HAP-1 (cell line): ENCODE data around the gene MTMR11.

Source experiments
- DNase-seq, 2 experiments: peaks; one replicate each; pipeline ENCODE4 v3.0.0-alpha.2; 2016 to 2020; ENCODE audit warnings: low spot score in 2 of 2
- H3K27me3 ChIP-seq: fragments of 250-450 bp; sonication (Bioruptor Pico); 2 replicates; pipeline ENCODE4 v1.5.1; 2020; ENCODE audit warnings: low read depth, mild to moderate bottlenecking, moderate library complexity
- H3K36me3 ChIP-seq: fragments of 250-450 bp; sonication (Bioruptor Pico); replicated peaks from 2 replicates; pipeline ENCODE4 v1.5.1; 2020; ENCODE audit warnings: mild to moderate bottlenecking
- H3K4me1 ChIP-seq: fragments of 250-450 bp; sonication (Bioruptor Pico); 2 replicates; pipeline ENCODE4 v1.5.1; 2020; ENCODE audit warnings: mild to moderate bottlenecking
- H3K4me3 ChIP-seq: fragments of 250-450 bp; sonication (Bioruptor Pico); 2 replicates; pipeline ENCODE4 v1.5.1; 2020; ENCODE audit warnings: mild to moderate bottlenecking, moderate library complexity
- H3K9me3 ChIP-seq: fragments of 250-450 bp; sonication (Bioruptor Pico); 2 replicates; pipeline ENCODE4 v1.5.1; 2020; ENCODE audit warnings: mild to moderate bottlenecking, moderate library complexity
- in situ Hi-C: fragments of 300-500 bp; cut with MboI; formaldehyde crosslinking; loops from 3 replicates; pipeline ENCODE4 v1.14.3; 2020; ENCODE audit warnings: low sequenced_read_pairs, inconsistent platforms, mixed read lengths

MTMR11 gene, protein sequence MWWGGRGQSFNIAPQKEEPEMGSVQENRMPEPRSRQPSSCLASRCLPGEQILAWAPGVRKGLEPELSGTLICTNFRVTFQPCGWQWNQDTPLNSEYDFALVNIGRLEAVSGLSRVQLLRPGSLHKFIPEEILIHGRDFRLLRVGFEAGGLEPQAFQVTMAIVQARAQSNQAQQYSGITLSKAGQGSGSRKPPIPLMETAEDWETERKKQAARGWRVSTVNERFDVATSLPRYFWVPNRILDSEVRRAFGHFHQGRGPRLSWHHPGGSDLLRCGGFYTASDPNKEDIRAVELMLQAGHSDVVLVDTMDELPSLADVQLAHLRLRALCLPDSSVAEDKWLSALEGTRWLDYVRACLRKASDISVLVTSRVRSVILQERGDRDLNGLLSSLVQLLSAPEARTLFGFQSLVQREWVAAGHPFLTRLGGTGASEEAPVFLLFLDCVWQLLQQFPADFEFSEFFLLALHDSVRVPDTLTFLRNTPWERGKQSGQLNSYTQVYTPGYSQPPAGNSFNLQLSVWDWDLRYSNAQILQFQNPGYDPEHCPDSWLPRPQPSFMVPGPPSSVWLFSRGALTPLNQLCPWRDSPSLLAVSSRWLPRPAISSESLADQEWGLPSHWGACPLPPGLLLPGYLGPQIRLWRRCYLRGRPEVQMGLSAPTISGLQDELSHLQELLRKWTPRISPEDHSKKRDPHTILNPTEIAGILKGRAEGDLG

DNA sequence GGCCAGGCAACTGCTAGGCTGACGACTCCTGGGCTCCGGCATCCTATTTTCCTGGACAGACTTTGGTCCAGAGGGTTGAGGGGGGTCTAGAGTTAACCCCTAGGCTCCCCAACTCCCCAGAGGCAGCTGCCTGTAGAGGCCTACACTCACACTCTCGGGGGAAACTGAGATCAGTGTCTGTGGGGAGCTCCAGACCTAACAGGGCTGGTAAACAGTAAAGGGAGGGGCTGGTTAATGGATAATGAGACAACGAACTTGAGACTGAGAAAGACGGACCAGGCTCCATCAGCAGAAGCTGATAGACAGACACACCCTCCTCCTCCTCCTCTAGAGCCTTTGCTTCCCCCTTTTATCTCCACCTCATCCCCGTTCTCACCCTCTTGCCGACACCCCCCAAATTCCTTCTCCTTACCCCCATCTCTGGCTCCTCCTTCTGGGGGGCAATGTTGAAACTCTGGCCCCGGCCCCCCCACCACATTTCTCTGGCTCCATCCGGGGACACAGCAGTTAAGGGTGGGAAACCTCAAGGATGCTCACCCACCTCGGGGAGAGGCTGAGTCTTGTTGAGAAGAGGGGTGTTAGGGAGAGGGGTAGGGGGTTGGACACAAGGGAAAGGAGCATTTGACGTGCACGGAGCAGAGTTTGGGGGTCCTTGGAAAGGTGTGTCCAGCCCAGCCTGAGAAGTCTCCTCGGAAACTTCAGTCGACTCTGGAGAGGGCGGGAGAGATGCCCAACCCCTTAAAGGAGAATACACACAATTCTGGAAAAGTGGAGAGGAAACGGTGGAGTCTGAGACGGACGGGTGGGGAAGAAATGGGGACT, at the start of gene MTMR11:
MTMR11 (minus strand) TSS at position 710 of the 822 bp plus-strand sequence; CDS start at position 478, 232 bp downstream.
- in situ Hi-C loops, result no loop called here
- H3K36me3 ChIP-seq, result no peaks in the 10 kb centered on the region
- peak within 1 kb of the TSS; percentile 29 for H3K4me3 ChIP-seq
- H3K4me1 ChIP-seq, result peaks cover 23% of the 10 kb centered on the region
- DNase-seq, result peak in 1 of 2 experiments; percentile 40
- H3K9me3 ChIP-seq, result no peaks in the 10 kb centered on the region
- H3K27me3 ChIP-seq, result no peaks in the 10 kb centered on the region

- H3K4me3 ChIP-seq, result no peak overlapping the region
- no peaks in the 10 kb centered on the region for H3K27me3 ChIP-seq
- no peaks in the 10 kb centered on the region for H3K9me3 ChIP-seq
- in situ Hi-C loops, result no loop called here
- H3K36me3 ChIP-seq, result peaks cover 10% of the 10 kb centered on the region
- DNase-seq, result no peak
- H3K4me1 ChIP-seq, result peaks cover 5% of the 10 kb centered on the region
Observed at GRCh38 chr1:149979972-149980540, 43.4 kb upstream of the MTMR11 start.

DNA sequence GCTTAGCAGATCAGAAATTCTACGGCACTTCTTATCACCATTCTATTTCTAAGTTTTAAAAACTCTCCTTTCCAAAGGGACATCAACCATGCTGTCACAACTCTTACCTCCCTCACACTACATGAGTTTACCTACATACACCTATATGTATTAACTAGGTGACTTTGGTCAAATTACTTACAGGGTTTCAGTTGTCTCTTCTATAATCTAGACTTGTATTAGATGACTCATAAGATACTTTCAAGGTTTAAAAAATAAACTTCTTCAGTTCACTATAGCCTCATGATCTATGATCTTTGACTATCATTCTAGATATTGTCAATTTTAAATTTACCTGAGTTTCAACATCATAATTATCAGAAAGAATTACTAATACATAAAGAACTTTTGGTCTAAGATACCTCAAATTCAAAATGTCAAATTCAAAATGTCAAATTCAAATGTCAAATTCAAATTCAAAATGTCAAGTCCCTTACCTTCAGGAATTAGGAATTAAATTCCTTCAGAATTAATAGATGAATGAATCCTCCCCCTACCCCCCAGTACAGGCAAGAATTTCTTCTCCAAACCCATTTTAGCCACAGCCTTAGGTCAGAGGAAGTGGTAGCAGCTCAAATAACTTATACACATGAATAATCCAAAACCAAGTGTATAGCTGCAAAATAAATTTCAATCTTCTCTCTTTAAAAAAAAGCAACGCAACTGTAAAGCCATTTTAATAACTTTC, 42.7 kb upstream of the MTMR11 start:
- no peaks in the 10 kb centered on the region for H3K9me3 ChIP-seq
- peaks cover 5% of the 10 kb centered on the region for H3K4me1 ChIP-seq
- H3K36me3 ChIP-seq, result peaks cover 12% of the 10 kb centered on the region
- no peak for DNase-seq
- H3K27me3 ChIP-seq, result no peaks in the 10 kb centered on the region
- in situ Hi-C loops, result no loop called here
- no peak overlapping the region for H3K4me3 ChIP-seq

- in situ Hi-C loops, result no loop called here
- Histone ChIP-seq H3K27me3 (no peaks in the 10 kb centered on the region), H3K4me1 (peaks cover 5% of the 10 kb centered on the region)
Observed at GRCh38 chr1:149978547-149979023, 41.9 kb upstream of the MTMR11 start.

GRCh38 chr1:149977345-149977744, 40.7 kb upstream of the MTMR11 start:
- Histone ChIP-seq H3K9me3 (no peaks in the 10 kb centered on the region), H3K4me3 (no peak overlapping the region), H3K27me3 (no peaks in the 10 kb centered on the region), H3K4me1 (peaks cover 5% of the 10 kb centered on the region), H3K36me3 (peaks cover 15% of the 10 kb centered on the region)
- in situ Hi-C loops, result no loop called here
- DNase-seq, result no peak

More at GRCh38 chr1:149978547-149979023, 41.9 kb upstream of the MTMR11 start:
- Histone ChIP-seq H3K4me3 (no peak overlapping the region), H3K9me3 (no peaks in the 10 kb centered on the region), H3K36me3 (peaks cover 12% of the 10 kb centered on the region)
- peak in 1 of 2 experiments; percentile 44 for DNase-seq

- no peaks in the 10 kb centered on the region for H3K27me3 ChIP-seq
- DNase-seq, result no peak
- peaks cover 31% of the 10 kb centered on the region for H3K36me3 ChIP-seq
- H3K9me3 ChIP-seq, result no peaks in the 10 kb centered on the region
- no peak overlapping the region for H3K4me3 ChIP-seq
- no peaks in the 10 kb centered on the region for H3K4me1 ChIP-seq
- in situ Hi-C loops, result no loop called here
Observed at GRCh38 chr1:149972547-149972946, 35.9 kb upstream of the MTMR11 start.

GRCh38 chr1:149967646-149968045, 31.0 kb upstream of the MTMR11 start:
- no peak overlapping the region for H3K4me3 ChIP-seq
- H3K27me3 ChIP-seq, result no peaks in the 10 kb centered on the region
- no peaks in the 10 kb centered on the region for H3K4me1 ChIP-seq
- in situ Hi-C loops, result no loop called here
- H3K9me3 ChIP-seq, result no peaks in the 10 kb centered on the region
- DNase-seq, result no peak
- peaks cover 45% of the 10 kb centered on the region for H3K36me3 ChIP-seq

GRCh38 chr1:149967041-149967440, 30.4 kb upstream of the MTMR11 start:
- Histone ChIP-seq H3K36me3 (peaks cover 39% of the 10 kb centered on the region), H3K27me3 (no peaks in the 10 kb centered on the region), H3K4me1 (no peaks in the 10 kb centered on the region), H3K4me3 (no peak overlapping the region), H3K9me3 (no peaks in the 10 kb centered on the region)
- DNase-seq, result no peak
- in situ Hi-C loops, result no loop called here

DNA sequence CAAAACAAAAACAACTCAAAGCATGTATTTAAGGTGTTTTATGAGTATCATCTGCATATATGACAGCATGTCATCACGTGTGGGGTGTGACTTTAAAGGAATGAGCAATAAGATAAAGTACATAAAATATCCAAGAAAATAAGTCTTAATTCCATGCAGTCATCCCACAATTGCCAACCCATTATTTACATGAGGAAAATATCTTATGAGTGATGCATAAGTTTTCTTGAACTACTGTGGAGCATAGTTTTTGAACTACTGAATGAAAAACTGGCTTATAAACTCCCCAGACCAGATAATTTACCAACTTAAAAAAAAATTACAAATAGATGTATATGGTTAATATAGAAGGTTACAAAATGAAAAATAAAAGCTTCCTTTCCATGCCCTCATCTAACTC, 29.7 kb upstream of the MTMR11 start:
- Histone ChIP-seq H3K36me3 (peaks cover 36% of the 10 kb centered on the region), H3K27me3 (no peaks in the 10 kb centered on the region), H3K9me3 (no peaks in the 10 kb centered on the region), H3K4me1 (no peaks in the 10 kb centered on the region), H3K4me3 (no peak overlapping the region)
- no peak for DNase-seq
- in situ Hi-C loops, result no loop called here

- in situ Hi-C loops, result no loop called here
- peaks cover 30% of the 10 kb centered on the region for H3K36me3 ChIP-seq
Observed at GRCh38 chr1:149965440-149965839, 28.8 kb upstream of the MTMR11 start.

GRCh38 chr1:149963358-149963757, 26.7 kb upstream of the MTMR11 start:
- in situ Hi-C loops, result loop anchor here (5.0 kb wide), 1 partner anchor 84 kb away; no protein-coding TSS in a partner anchor

More at GRCh38 chr1:149965440-149965839, 28.8 kb upstream of the MTMR11 start:
- Histone ChIP-seq H3K4me1 (no peaks in the 10 kb centered on the region), H3K9me3 (no peaks in the 10 kb centered on the region), H3K27me3 (no peaks in the 10 kb centered on the region), H3K4me3 (no peak overlapping the region)
- DNase-seq, result no peak

DNA sequence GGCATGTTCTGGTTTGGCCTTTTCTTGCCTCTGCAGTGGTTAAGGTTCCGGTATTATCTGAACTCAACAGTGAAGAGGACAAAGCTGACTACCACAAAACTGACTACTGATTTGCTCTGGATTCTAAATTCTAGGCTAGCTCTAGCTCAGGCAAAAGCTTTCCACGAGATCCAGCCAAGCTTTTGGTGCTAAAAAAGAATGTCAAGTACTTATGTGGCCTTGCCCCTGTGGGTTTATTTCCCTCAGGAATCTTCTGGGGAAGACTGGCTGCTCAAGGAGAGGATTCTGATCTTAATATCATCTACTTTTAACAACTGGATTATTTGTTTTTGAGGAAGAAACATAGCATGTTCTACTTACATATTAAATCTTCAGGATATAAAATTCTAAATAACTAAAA, 26.1 kb upstream of the MTMR11 start:
- in situ Hi-C loops, result loop anchor here (5.0 kb wide), 1 partner anchor 85 kb away; no protein-coding TSS in a partner anchor
- no peaks in the 10 kb centered on the region for H3K9me3 ChIP-seq
- H3K36me3 ChIP-seq, result peaks cover 42% of the 10 kb centered on the region

More at GRCh38 chr1:149963358-149963757, 26.7 kb upstream of the MTMR11 start:
- no peaks in the 10 kb centered on the region for H3K9me3 ChIP-seq
- H3K27me3 ChIP-seq, result no peaks in the 10 kb centered on the region
- H3K4me3 ChIP-seq, result no peak overlapping the region
- H3K36me3 ChIP-seq, result peaks cover 38% of the 10 kb centered on the region
- DNase-seq, result no peak
- H3K4me1 ChIP-seq, result no peaks in the 10 kb centered on the region

More for the DNA sequence above, 26.1 kb upstream of the MTMR11 start:
- Histone ChIP-seq H3K4me3 (no peak overlapping the region), H3K27me3 (no peaks in the 10 kb centered on the region), H3K4me1 (no peaks in the 10 kb centered on the region)
- no peak for DNase-seq
